Stimulated activated naive CD8-positive, alpha-beta T cell treated with anti-CD3 and anti-CD28 coated beads, Interleukin-15, amount 100 ng/mL, for 72 hours (primary cell): ENCODE results near the gene HECTD4.
"Not testable (repeated sequence)": the region's sequence is repeated elsewhere in the genome, so short reads cannot be mapped to it uniquely, and the experiment has no call there.

Source experiments
- ATAC-seq: fragments of 150-1000 bp; cut with Tn5 transposase; 2 replicates; pipeline ENCODE4 v1.10.0; 2021; ENCODE audit warnings: mild to moderate bottlenecking, moderate library complexity
- DNase-seq, 2 donors: peaks; one replicate each; pipeline ENCODE4 v3.0.0; 2021 to 2022
- H3K27ac Mint-ChIP-seq, 2 donors: one replicate each; pipeline ENCODE4 v1.8.0; 2022; ENCODE audit warnings: mild to moderate bottlenecking in 2 of 2, mixed read lengths in 2 of 2, moderate library complexity in 2 of 2
- H3K27me3 Mint-ChIP-seq: one replicate; pipeline ENCODE4 v1.8.0; 2022; ENCODE audit warnings: mixed read lengths
- H3K4me1 Mint-ChIP-seq: one replicate; pipeline ENCODE4 v1.8.0; 2022; ENCODE audit warnings: mild to moderate bottlenecking, mixed read lengths
- H3K4me3 Mint-ChIP-seq, 2 donors: one replicate each; pipeline ENCODE4 v1.8.0; 2022; ENCODE audit warnings: mild to moderate bottlenecking in 2 of 2, mixed read lengths in 2 of 2, moderate library complexity in 1 of 2
- H3K9me3 Mint-ChIP-seq, 2 donors: one replicate each; pipeline ENCODE4 v1.8.0; 2022; ENCODE audit warnings: mixed read lengths in 2 of 2

Gene HECTD4

GRCh38 chr12:112375105-112375504 is 7.1 kb downstream of the HECTD4 start:
- no peak overlapping the region for H3K27ac Mint-ChIP-seq
- no peaks in the 10 kb centered on the region for H3K9me3 Mint-ChIP-seq
- no peaks in the 10 kb centered on the region for H3K27me3 Mint-ChIP-seq
- ATAC-seq (no peak), DNase-seq (no peak)
- H3K4me3 Mint-ChIP-seq, result no peak overlapping the region
- H3K4me1 Mint-ChIP-seq, result peaks cover 24% of the 10 kb centered on the region

DNA sequence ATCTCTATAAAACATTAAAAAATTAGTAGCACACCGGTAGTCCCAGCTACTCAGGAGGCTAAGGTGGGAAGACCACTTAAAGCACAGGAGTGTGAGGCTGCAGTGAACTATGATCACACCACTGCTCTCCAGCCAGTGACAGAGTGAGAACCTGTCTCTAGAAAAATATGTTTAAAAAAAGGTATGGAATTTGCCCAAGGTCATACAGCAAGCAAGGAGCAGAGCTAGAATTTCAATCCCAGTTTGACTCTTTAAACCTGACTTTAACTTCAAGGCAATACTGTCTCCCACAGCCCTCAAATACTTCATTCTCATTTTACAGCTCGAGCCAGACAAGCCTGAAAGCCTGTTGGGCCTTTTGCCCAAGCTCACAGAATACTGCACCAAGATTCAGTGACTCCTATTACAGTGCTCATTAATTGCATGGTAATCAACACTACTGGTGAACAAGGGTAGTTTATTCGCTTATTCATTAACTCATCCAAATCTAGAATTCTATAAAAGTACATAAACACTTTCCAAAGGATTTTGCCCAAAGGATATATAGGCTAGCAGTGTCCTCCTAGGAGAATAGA is 8.0 kb downstream of the HECTD4 start:
- Mint-ChIP-seq H3K4me1 (peaks cover 19% of the 10 kb centered on the region), H3K9me3 (no peaks in the 10 kb centered on the region), H3K27me3 (no peaks in the 10 kb centered on the region), H3K27ac (no peak overlapping the region), H3K4me3 (no peak overlapping the region)
- ATAC-seq, result no peak
- no peak for DNase-seq

DNA sequence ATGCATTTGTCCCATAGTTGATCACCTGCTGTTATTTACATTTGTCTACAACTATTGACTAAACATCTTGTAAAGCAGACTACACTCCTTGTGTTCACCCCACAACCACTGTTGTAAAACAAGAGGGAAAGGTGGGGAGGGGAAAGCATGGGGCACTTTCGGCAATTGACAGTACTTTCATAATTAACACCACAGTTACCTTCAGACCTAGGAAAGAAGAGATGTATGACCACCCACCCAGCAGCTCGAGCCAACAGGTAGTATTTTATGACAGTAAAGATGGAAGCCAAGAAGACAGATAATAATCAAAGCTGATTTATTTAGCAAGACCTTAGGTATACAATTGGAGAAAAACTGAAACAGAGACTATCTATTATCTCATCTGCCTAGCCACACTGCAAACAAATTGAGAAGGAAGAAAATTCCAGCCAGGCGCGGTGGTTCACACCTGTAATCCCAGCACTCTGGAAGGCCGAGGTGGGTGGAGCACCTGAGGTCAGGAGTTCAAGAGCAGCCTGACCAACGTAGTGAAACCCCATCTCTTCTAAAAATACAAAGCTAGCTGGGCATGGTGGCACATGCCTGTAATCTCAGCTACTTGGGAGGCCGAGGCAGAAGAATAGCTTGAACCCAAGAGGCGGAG is 11.2 kb downstream of the HECTD4 start:
- H3K4me1 Mint-ChIP-seq, result peaks cover 13% of the 10 kb centered on the region
- no peak overlapping the region for H3K4me3 Mint-ChIP-seq
- no peaks in the 10 kb centered on the region for H3K9me3 Mint-ChIP-seq
- H3K27ac Mint-ChIP-seq, result no peak overlapping the region
- ATAC-seq (no peak), DNase-seq (no peak)
- no peaks in the 10 kb centered on the region for H3K27me3 Mint-ChIP-seq

DNA sequence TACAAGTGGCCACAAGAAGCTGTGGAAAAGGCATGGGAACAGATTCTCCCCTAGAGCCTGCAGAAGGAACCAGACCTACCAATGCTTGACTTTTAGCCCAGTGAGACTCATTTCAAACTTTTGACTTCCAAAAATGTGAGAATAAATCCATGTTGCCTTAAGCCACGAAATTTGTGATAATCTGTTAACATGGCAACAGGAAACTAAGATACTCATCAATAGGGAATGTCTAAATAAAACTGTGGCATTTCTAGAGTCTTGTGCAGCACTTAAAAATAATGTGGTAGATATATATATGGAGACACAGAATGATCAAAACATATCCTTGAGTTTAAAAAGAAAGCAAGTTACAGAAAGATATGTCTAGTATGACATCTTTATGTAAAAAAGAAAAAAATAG is 12.0 kb downstream of the HECTD4 start:
- Mint-ChIP-seq H3K27ac (no peak overlapping the region), H3K4me1 (peaks cover 13% of the 10 kb centered on the region), H3K27me3 (no peaks in the 10 kb centered on the region), H3K9me3 (no peaks in the 10 kb centered on the region), H3K4me3 (no peak overlapping the region)
- ATAC-seq (no peak), DNase-seq (no peak)

DNA sequence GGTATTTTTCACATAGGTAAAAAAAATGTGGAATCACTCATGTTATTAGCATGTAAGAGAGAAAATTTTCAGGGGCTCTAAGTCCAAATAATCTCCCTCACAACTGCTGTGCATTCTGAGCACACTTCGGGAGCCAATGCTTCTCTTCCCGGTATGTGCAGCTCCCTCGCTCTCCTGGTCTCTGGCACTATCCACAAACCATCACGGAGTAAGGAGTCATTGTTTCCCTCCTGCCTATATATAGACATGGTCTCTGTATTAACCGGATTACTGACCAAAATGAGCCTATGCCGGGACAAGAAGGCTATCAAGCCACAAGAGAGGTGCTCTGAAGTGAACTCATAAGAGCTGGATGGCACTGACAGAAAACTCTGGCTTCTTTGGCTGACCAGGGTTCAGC is 13.4 kb downstream of the HECTD4 start:
- Mint-ChIP-seq H3K27ac (no peak overlapping the region), H3K27me3 (no peaks in the 10 kb centered on the region), H3K4me1 (peaks cover 8% of the 10 kb centered on the region), H3K9me3 (no peaks in the 10 kb centered on the region), H3K4me3 (no peak overlapping the region)
- DNase-seq (no peak), ATAC-seq (no peak)

GRCh38 chr12:112367965-112368364 is 14.3 kb downstream of the HECTD4 start:
- Mint-ChIP-seq H3K9me3 (no peaks in the 10 kb centered on the region), H3K27ac (no peak overlapping the region), H3K27me3 (no peaks in the 10 kb centered on the region), H3K4me1 (peaks cover 8% of the 10 kb centered on the region), H3K4me3 (no peak overlapping the region)
- ATAC-seq, result no peak
- no peak for DNase-seq

- no peaks in the 10 kb centered on the region for H3K9me3 Mint-ChIP-seq
- DNase-seq (no peak), ATAC-seq (no peak)
- peaks cover 5% of the 10 kb centered on the region for H3K4me1 Mint-ChIP-seq
- peak overlapping the region in 1 of 2 donors; percentile 15 for H3K27ac Mint-ChIP-seq
- H3K4me3 Mint-ChIP-seq, result no peak overlapping the region
- no peaks in the 10 kb centered on the region for H3K27me3 Mint-ChIP-seq
These were observed 19.9 kb downstream of the HECTD4 start for GRCh38 chr12:112362310-112362709.

GRCh38 chr12:112361271-112361670 is 21.0 kb downstream of the HECTD4 start:
- Mint-ChIP-seq H3K4me3 (no peak overlapping the region), H3K27ac (no peak overlapping the region)

DNA sequence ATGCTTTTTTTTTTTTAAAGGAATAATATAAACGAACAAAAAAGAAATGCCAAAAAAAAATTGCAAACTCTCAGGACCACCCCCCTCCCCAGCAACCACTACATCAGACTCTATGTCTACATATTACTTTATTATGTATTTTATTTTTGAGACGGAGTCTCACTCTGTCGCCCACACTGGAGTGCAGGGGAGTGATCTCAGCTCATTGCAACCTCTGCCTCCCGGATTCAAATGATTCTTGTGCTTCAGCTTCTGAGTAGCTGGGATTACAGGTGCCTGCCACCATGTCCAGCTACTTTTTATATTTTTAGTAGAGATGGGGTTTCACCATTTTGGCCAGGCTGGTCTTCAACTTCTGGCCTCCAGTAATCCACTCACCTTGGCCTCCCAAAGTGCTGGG is 22.9 kb downstream of the HECTD4 start:
- DNase-seq (no peak), ATAC-seq (no peak)
- Mint-ChIP-seq H3K4me3 (no peak overlapping the region), H3K4me1 (peaks cover 11% of the 10 kb centered on the region), H3K27ac (no peak overlapping the region), H3K27me3 (no peaks in the 10 kb centered on the region), H3K9me3 (no peaks in the 10 kb centered on the region)

More at GRCh38 chr12:112361271-112361670, 21.0 kb downstream of the HECTD4 start:
- no peak for DNase-seq
- Mint-ChIP-seq H3K27me3 (no peaks in the 10 kb centered on the region), H3K9me3 (no peaks in the 10 kb centered on the region), H3K4me1 (peaks cover 5% of the 10 kb centered on the region)
- ATAC-seq, result no peak

DNA sequence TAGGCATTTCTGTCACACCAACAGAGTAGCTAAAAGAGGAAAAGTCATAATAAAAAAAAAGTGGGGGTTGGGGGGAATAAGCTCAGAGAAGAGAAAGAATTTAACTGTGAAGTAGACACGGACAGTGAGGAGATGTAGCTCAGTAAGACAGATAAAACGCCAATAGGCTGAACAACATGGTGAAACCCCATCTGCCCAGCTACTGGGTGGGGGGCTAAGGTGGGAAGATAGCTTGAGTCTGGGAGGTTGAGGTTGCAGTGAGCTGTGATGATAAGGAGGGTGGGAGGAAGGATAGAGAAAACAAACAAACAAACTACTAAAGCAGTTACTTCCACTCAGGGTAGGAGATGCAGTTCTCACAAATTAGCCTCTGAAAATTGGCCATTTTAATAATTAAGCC is 25.0 kb downstream of the HECTD4 start:
- DNase-seq (no peak), ATAC-seq (no peak)
- no peak overlapping the region for H3K4me3 Mint-ChIP-seq
- H3K27ac Mint-ChIP-seq, result no peak overlapping the region
- no peaks in the 10 kb centered on the region for H3K9me3 Mint-ChIP-seq
- no peaks in the 10 kb centered on the region for H3K27me3 Mint-ChIP-seq
- H3K4me1 Mint-ChIP-seq, result peaks cover 22% of the 10 kb centered on the region

- Mint-ChIP-seq H3K9me3 (no peaks in the 10 kb centered on the region), H3K4me3 (no peak overlapping the region), H3K27me3 (no peaks in the 10 kb centered on the region), H3K27ac (no peak overlapping the region), H3K4me1 (peaks cover 25% of the 10 kb centered on the region)
- ATAC-seq (no peak), DNase-seq (no peak)
These were observed 27.8 kb downstream of the HECTD4 start for GRCh38 chr12:112354399-112354798.

GRCh38 chr12:112353393-112353792 is 28.8 kb downstream of the HECTD4 start:
- no peak for ATAC-seq
- no peaks in the 10 kb centered on the region for H3K27me3 Mint-ChIP-seq
- H3K27ac Mint-ChIP-seq, result no peak overlapping the region
- no peak overlapping the region for H3K4me3 Mint-ChIP-seq
- no peak for DNase-seq
- H3K4me1 Mint-ChIP-seq, result peaks cover 25% of the 10 kb centered on the region
- H3K9me3 Mint-ChIP-seq, result no peaks in the 10 kb centered on the region

DNA sequence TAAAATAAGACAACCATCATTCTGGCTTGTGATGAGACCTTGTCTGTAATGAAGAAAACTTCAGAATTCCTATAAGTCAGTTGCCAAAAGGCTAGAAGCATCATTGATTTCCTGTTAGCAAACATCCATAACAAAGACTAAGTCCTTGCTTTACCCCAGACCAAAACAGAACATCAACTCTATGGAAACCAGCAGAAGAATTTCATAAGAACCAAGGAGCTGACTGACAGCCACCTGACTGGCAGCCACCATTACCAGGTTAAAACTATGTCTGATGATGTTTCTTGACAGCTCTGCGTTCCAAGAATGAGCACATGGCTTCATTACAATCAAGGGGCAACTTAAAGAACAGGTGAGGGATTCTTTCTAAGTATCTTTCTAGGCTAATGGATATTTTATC is 29.3 kb downstream of the HECTD4 start:
- Mint-ChIP-seq H3K27me3 (no peaks in the 10 kb centered on the region), H3K27ac (no peak overlapping the region), H3K9me3 (no peaks in the 10 kb centered on the region), H3K4me3 (no peak overlapping the region), H3K4me1 (peaks cover 26% of the 10 kb centered on the region)
- ATAC-seq (no peak), DNase-seq (no peak)

GRCh38 chr12:112350593-112351592 is 31.3 kb downstream of the HECTD4 start:
- Mint-ChIP-seq H3K27ac (no peak overlapping the region), H3K9me3 (no peaks in the 10 kb centered on the region), H3K4me1 (peaks cover 36% of the 10 kb centered on the region), H3K27me3 (no peaks in the 10 kb centered on the region), H3K4me3 (no peak overlapping the region)
- DNase-seq (no peak), ATAC-seq (no peak)

GRCh38 chr12:112349431-112349830 is 32.8 kb downstream of the HECTD4 start:
- H3K27me3 Mint-ChIP-seq, result no peaks in the 10 kb centered on the region
- H3K4me1 Mint-ChIP-seq, result peaks cover 44% of the 10 kb centered on the region
- H3K27ac Mint-ChIP-seq, result peak overlapping the region in 1 of 2 donors; percentile 61
- no peaks in the 10 kb centered on the region for H3K9me3 Mint-ChIP-seq
- DNase-seq (no peak), ATAC-seq (no peak)
- no peak overlapping the region for H3K4me3 Mint-ChIP-seq

DNA sequence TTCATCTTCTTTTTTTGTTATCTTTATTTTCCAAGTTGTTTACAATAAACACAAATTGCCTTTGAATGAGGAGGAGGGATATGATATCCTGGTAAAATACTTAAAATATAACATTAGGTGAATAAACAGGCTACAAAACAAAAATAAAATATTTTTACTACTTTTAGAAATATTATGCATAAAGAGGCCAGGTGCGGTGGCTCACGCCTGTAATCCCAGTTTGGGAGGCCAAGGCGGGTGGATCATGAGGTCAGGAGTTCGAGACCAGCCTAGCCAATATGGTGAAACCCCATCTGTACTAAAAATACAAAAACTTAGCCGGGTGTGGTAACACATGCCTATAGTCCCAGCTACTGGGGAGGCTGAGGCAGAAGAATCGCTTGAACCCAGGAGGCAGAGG is 33.3 kb downstream of the HECTD4 start:
- H3K4me3 Mint-ChIP-seq, DNase-seq, H3K27ac Mint-ChIP-seq, H3K9me3 Mint-ChIP-seq, H3K27me3 Mint-ChIP-seq, ATAC-seq: not testable (repeated sequence)
- peaks cover 47% of the 10 kb centered on the region for H3K4me1 Mint-ChIP-seq
